ENCODE results near the gene KRTAP5-8. TPM values are rescaled to one million over a fixed set of nuclear protein-coding genes. Genes with fewer than 3 reads are reported as not detected.

Gene KRTAP5-8
- total RNA-seq, 1 experiment from 2014 or later, result not detected

- ChIA-PET POLR2A (no interaction called here), CTCF (no interaction called here)
- Histone ChIP-seq H3K9me3 (ENCODE audit: control insufficient read depth, insufficient read depth, low read depth, low read length) (no peaks in the 10 kb centered on the region), H3K27me3 (ENCODE audit: control insufficient read depth, insufficient read depth, low read length) (peaks cover 5% of the 10 kb centered on the region; the same call in 1 of the 2 replicates), H3K4me1 (ENCODE audit: control insufficient read depth, insufficient read depth, low read length) (no peaks in the 10 kb centered on the region), H3K27ac (ENCODE audit: low read length) (no peak overlapping the region), H3K36me3 (ENCODE audit: control insufficient read depth, insufficient read depth, low read length) (no peaks in the 10 kb centered on the region), H3K4me3 (ENCODE audit: low read depth in 2 of 2, low read length in 2 of 2) (no peak overlapping the region)
- no peak for ATAC-seq
- DNase-seq (ENCODE audit: low read depth, low spot score), result no peak
- intact Hi-C loops (cut with micrococcal nuclease; ENCODE audit: unreplicated experiment) (no loop called here), in situ Hi-C loops (cut with HindIII; ENCODE audit: low pct_unique_long_range_greater_than_20kb, low sequenced_read_pairs) (no loop called here)
- TF ChIP-seq REST (IDR thresholded peaks at IDR 0.05; ENCODE audit: insufficient read depth in 1 of 2, low read depth in 2 of 2, low read length in 1 of 2) (no peak), SIN3A (IDR thresholded peaks at IDR 0.05; ENCODE audit: borderline replicate concordance, insufficient read depth, low read depth, low read length) (no peak), TCF7L2 (IDR thresholded peaks at IDR 0.05; ENCODE audit: low read depth, low read length) (no peak), CTCF (IDR thresholded peaks at IDR 0.05) (no peak), POLR2AphosphoS5 (IDR thresholded peaks at IDR 0.05; ENCODE audit: low read depth, low read length) (no peak)
- BruUV-seq (replicated peaks), result no TSS peak
Observed at GRCh38 chr11:71556018-71556417, 18.2 kb downstream of the KRTAP5-8 start.

- TF ChIP-seq REST (IDR thresholded peaks at IDR 0.05; ENCODE audit: insufficient read depth in 1 of 2, low read depth in 2 of 2, low read length in 1 of 2) (no peak), POLR2AphosphoS5 (IDR thresholded peaks at IDR 0.05; ENCODE audit: low read depth, low read length) (no peak), SIN3A (IDR thresholded peaks at IDR 0.05; ENCODE audit: borderline replicate concordance, insufficient read depth, low read depth, low read length) (no peak), TCF7L2 (IDR thresholded peaks at IDR 0.05; ENCODE audit: low read depth, low read length) (no peak), CTCF (IDR thresholded peaks at IDR 0.05) (no peak)
- Histone ChIP-seq H3K27ac (ENCODE audit: low read length) (no peak overlapping the region), H3K4me3 (ENCODE audit: low read depth in 2 of 2, low read length in 2 of 2) (no peak overlapping the region), H3K27me3 (ENCODE audit: control insufficient read depth, insufficient read depth, low read length) (0 out of 2 replicates have a peak, but pooled peaks cover 2% of the 10 kb centered on the region), H3K9me3 (ENCODE audit: control insufficient read depth, insufficient read depth, low read depth, low read length) (no peaks in the 10 kb centered on the region), H3K4me1 (ENCODE audit: control insufficient read depth, insufficient read depth, low read length) (no peaks in the 10 kb centered on the region), H3K36me3 (ENCODE audit: control insufficient read depth, insufficient read depth, low read length) (no peaks in the 10 kb centered on the region)
- intact Hi-C loops (cut with micrococcal nuclease; ENCODE audit: unreplicated experiment) (no loop called here), in situ Hi-C loops (cut with HindIII; ENCODE audit: low pct_unique_long_range_greater_than_20kb, low sequenced_read_pairs) (no loop called here)
- DNase-seq (ENCODE audit: low read depth, low spot score), result no peak
- ATAC-seq, result no peak
- ChIA-PET CTCF (no interaction called here), POLR2A (no interaction called here)
- BruUV-seq (replicated peaks), result no TSS peak
Observed at GRCh38 chr11:71557257-71557656, 19.4 kb downstream of the KRTAP5-8 start.
